HG02571 (cell line): ENCODE measurements around the gene COLQ.
"Not testable (repeated sequence)": the region's sequence is repeated elsewhere in the genome, so short reads cannot be mapped to it uniquely, and the experiment has no call there.

Experiments used
- ATAC-seq: cut with Tn5 transposase; IDR thresholded peaks from one replicate; pipeline ENCODE4 v1.9.1; 2021; ENCODE audit warnings: mild to moderate bottlenecking, moderate library complexity; ENCODE audit not compliant: unreplicated experiment

The COLQ gene

GRCh38 chr3:15458212-15458780, 63.2 kb downstream of the COLQ start:
- ATAC-seq: no peak

GRCh38 chr3:15456915-15457314, 64.6 kb downstream of the COLQ start:
- not testable (repeated sequence) for ATAC-seq

DNA sequence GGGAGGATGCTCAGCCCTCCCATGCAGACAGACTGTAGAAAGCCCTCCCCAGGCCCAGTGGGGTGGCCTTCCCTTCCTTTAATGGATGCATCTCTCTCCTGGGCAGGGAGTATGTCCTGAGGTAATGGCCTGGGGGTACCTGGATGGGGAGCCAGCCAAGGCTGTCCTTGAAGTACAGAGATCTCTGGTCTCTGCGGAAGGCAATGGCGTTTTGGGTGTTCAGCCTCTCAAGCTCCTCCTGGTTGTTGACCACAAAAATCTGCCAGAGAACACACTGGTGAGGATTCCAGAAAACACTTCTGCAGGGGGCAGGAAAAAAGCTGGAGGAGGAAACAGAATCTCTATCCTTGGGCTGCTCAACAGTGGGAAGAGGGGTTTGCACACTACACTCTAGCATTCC, 65.2 kb downstream of the COLQ start:
- ATAC-seq: no peak

DNA sequence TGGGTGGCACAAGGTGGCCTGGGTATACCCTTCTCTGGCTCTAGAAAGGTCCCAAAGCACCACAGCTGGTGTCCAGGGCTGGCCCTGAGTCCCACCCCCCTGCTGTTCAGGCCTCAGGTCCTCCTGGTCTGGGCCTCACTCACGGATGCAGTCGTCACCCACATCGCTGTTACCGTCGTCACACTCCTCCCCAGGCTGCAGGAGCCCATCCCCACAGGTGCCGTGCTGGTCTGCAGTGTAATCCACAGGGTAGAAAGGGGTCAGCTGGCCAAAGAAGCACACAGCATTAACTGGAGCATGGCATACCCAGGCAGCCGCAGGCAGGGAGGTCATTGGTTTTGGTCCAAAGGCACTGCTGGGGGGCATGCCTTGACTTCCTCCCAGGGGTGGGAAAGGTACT, 65.8 kb downstream of the COLQ start:
- ATAC-seq: no peak

DNA sequence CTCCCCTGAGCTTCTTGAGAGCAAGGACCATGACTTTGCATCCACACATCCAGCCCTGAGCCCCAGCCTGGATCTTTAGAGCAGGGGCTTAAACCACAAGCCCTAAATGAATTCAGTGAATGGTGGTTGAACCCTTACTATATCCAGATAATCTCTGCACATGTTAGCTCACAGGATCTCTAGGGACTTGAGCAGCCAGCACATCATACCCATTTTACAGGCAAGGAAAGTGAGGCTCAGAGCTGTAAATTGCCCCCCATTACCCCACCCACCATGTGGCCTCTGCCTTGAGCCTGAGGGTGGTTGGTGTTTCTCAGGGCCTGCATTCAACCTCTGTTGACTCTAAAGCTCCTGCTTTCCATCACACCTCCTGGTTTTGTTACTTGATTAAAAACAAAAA, 66.5 kb downstream of the COLQ start:
- no peak for ATAC-seq

- ATAC-seq: no peak
Measured at GRCh38 chr3:15453991-15454625, 67.4 kb downstream of the COLQ start.

- ATAC-seq: no peak
Measured at GRCh38 chr3:15453501-15453900, 68.0 kb downstream of the COLQ start.

GRCh38 chr3:15452961-15453360, 68.5 kb downstream of the COLQ start:
- no peak for ATAC-seq

DNA sequence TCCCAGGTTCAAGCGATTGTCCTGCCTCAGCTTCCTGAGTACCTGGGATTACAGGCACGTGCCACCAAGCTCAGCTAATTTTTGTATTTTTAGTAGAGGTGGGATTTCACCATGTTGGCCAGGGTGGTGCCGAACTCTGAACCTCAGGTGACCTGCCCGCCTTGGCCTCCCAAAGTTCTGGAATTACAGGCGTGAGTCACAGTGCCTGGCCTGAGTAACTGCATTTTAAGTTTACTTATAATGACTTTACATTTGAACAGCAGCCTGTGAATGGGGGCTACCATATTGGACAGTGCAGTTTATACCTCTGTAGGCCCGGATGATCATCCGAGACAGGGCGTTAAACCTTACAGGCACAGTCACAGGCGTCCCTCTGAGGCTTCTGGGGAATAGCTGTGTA, 69.3 kb downstream of the COLQ start:
- no peak for ATAC-seq

GRCh38 chr3:15451216-15452113, 70.0 kb downstream of the COLQ start:
- no peak for ATAC-seq

- ATAC-seq: no peak
Measured at GRCh38 chr3:15450438-15451215, 70.9 kb downstream of the COLQ start.

GRCh38 chr3:15449489-15450224, 71.8 kb downstream of the COLQ start:
- no peak for ATAC-seq

DNA sequence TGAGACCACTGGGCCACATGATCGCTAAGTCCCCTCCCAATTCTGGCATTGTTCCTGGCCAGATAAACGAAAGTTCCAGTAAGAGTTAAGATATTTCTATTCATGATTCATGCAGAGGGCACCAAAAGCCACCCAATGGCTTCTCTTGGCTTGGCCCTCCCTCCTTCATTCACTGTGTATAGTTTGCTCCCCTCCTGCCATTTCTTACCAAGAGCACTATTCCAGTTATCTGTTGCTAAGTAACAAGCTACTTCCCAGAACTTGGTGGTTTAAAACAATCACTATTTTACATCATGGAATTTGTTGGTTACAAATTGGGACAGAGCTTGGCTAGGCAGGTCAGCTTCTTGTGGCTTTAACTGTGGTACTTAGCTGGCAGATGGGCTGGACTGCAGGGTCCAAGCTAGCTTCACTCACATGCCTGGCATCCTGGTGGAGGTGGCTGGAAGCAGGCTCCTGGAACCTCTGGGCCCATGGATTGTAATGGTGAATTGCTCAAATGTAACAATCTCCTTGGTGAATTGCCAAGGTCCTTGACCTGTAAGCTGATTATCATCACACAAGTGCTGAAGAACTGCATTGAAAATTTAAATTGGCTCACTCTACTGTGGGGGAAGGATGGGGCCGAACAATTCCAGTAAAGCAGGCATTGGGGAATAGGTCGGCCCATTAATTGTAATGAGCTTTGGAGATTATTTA, 77.5 kb downstream of the COLQ start:
- no peak for ATAC-seq

DNA sequence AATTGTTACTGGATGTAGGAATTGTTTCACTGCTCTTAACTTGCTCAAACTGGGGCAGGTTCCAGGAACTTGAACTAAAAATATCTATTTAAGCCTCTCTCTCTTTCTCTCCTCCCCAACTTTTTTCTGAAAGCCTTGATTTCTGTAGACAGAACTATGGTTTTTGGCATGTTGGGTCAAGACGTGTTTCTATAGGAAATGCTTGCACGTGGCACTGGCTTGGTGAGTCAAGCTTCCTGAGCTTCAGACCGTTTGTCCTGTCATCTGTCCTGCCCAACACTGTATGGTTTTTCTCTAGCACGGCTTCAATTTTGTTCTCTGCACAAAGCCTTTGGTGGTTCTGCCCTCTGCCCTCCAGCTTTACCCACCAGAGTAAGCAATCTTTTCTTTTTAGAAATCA, 80.6 kb downstream of the COLQ start:
- ATAC-seq: no peak

DNA sequence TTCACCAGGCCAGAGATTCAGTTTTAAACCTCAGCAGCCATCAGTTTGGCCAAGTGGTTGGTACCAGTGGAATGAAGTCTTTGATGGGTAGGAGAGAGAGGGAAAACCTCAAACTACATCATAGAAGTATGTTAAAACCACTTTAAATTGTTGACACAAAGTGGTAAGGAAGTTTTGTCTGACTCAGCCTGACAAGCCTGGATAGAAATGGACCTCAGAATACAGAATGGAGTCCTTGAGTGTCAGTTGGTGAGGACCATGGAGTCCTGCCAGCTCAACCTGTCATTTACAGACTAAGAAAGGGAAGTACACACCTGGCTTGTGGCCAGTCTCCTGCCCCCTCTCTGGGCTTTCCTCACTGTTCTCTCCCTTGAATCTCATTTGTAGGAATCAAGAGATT, 82.0 kb downstream of the COLQ start:
- ATAC-seq: no peak

DNA sequence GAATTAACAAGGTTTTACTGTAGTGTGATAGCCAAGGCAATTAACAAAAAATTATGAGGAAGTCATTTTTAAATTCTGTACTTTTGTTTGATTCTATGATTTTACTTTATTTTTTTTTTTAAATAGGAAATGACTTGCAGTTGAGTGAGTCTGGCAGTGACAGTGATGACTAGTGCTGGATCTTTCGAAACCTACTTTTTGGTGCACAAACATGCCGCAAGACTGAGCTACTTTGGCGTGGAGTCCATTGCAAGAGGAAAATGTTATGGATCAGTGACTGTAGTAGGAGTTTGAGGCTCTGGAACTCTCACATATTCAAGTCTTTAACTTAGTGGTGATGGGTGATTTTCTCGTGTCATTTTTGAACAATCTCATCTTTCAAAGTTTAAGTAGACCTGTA, 82.5 kb downstream of the COLQ start:
- ATAC-seq: no peak

- ATAC-seq: no peak
Measured at GRCh38 chr3:15436246-15436645, 85.3 kb downstream of the COLQ start.

DNA sequence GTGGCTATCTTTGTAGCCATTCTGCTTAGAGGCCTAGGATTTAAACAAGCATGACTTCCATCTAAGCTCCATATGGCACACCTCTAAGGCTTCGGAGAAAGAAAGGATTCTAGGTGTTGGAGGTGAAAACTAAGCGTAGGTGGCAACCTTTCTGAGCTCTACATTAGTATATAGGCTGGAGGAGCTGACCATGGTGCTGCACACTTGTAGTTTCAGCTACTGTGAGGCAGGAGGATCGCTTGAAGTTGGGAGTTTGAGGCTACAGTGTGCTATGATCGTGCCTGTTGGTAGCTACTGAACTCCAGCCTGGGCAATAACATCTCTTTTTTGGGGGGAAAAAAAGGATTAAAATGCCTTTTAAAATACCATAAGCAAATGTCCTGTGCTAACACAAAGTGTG, 86.8 kb downstream of the COLQ start:
- ATAC-seq: no peak

- no peak for ATAC-seq
Measured at GRCh38 chr3:15433531-15433930, 88.0 kb downstream of the COLQ start.

DNA sequence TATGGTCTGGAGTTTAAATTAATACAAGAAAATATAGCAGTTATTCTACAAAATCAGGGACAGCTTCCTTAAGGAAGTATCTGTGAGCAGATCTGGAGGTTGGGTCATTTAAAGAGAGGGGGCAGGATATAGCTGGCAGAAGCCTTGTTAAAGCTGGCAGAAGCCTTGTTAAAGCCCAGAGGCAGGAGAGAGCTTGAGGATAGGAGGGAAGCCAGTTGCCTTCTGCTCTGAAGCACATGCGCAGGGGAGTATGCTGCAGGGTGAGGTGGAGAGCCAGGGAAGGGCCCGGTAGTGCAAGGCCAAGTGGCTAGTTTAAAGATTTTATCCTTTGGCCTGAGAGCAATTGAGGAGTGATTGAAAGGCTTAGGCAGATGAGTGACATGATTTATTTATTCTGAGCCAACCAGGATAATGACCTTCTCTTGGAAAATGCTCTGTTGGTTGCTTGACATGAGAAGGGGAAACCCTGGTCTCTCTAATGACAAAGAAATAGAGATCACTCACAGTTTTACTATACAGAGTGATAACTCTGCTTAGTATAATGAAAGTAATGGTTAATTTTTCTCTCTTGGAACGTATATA, 90.2 kb downstream of the COLQ start:
- ATAC-seq: no peak
